GM10248 (cell line): ENCODE results near the gene AKR7A2.

Experiments used
- CTCF ChIA-PET: fragments of 300-600 bp; sonication (Branson Sonifier 250); formaldehyde crosslinking; extraction: SDS; loops from one replicate; lab custom pipeline; 2021; ENCODE audit warnings: antibody characterized with exemption; lab: Yijun Ruan, JAX
- POLR2A ChIA-PET: fragments of 350-650 bp; sonication (Branson Sonifier 250); formaldehyde crosslinking; extraction: SDS; loops from one replicate; lab custom pipeline; 2020; ENCODE audit warnings: antibody characterized with exemption; lab: Yijun Ruan, JAX
- DNase-seq: peaks from one replicate; pipeline ENCODE4 v3.0.0; 2012; ENCODE audit errors: extremely low spot score
- TF ChIP-seq, protein P1 (sequence below): IDR thresholded peaks from 2 replicates; pipeline ENCODE4 v1.5.1; 2012; ENCODE audit warnings: mild to moderate bottlenecking, low read depth; ENCODE audit errors: extremely low read depth, missing control alignments, control extremely low read depth

The AKR7A2 gene

DNA sequence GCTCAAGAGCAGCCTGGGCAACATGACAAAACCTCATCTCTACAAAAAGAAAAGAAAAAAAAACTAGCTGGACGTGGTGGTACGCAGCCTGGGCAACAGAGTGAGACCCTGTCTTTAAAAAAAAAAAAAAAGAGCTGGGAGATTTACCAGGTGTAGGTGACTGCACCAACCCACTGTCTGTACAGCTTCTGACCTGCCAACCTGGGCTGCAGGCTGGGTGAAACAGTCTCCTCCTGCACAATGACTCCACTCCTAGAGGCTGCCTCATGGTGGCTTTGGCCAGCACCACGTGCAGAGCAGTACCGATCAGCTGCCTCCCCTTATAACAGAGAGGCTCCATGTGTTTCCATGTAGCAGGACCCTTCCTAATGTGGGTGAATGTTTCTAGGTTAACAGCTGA lies 56.7 kb downstream of the AKR7A2 start:
- TF ChIP-seq, protein P1, sequence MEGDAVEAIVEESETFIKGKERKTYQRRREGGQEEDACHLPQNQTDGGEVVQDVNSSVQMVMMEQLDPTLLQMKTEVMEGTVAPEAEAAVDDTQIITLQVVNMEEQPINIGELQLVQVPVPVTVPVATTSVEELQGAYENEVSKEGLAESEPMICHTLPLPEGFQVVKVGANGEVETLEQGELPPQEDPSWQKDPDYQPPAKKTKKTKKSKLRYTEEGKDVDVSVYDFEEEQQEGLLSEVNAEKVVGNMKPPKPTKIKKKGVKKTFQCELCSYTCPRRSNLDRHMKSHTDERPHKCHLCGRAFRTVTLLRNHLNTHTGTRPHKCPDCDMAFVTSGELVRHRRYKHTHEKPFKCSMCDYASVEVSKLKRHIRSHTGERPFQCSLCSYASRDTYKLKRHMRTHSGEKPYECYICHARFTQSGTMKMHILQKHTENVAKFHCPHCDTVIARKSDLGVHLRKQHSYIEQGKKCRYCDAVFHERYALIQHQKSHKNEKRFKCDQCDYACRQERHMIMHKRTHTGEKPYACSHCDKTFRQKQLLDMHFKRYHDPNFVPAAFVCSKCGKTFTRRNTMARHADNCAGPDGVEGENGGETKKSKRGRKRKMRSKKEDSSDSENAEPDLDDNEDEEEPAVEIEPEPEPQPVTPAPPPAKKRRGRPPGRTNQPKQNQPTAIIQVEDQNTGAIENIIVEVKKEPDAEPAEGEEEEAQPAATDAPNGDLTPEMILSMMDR = no peak
- ChIA-PET CTCF (interaction anchor here (1.4 to 1.5 kb wide), 2 partner anchors 14 to 407 kb away, joined by 3 to 9 read pairs; no protein-coding TSS in a partner anchor), POLR2A (interaction anchor here (0.6 to 0.8 kb wide), 3 partner anchors 10 to 1718 kb away, joined by 3 to 6 read pairs (median 4); no protein-coding TSS in a partner anchor)
- DNase-seq = no peak

DNA sequence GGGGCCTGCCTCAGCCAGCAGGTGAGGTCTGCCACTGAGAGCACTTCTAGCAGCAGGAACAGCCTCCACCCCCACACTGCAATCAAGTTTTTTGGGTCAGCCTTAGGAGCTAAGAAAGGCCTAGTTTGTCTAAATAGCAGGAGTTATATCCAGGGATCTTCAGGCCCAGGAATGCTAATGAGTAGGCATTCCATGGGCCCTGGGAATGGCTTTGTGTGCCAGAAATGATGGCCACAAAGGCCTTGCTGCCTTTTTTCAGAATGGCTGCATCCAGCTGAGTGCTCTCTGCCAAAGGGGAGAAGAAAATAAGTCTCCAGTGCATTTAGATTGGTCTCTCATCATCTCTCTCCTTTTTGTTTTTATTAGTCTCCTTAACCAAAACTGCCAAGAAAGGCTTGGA lies 57.5 kb downstream of the AKR7A2 start:
- DNase-seq = no peak
- POLR2A ChIA-PET = interaction anchor here (0.8 kb wide), 1 partner anchor 1717 kb away, joined by 6 read pairs; no protein-coding TSS in a partner anchor
- TF ChIP-seq, protein P1 = no peak
- CTCF ChIA-PET = interaction anchor here (0.9 to 1.5 kb wide), 2 partner anchors 13 to 398 kb away, joined by 3 to 9 read pairs; no protein-coding TSS in a partner anchor
